SK-N-SH (cell line): ENCODE results near the gene VWDE.

Experiments
- CTCF ChIP-seq: fragments of 200-600 bp; sonication (generic); IDR thresholded peaks from 2 replicates; pipeline ENCODE4 v1.6.1; 2017; ENCODE audit warnings: antibody characterized with exemption, mild to moderate bottlenecking, moderate library complexity
- EZH2phosphoT487 ChIP-seq: fragments of 200-600 bp; sonication (generic); IDR thresholded peaks from 2 replicates; pipeline ENCODE4 v1.6.1; 2017; ENCODE audit warnings: low read depth, mixed run types, mild to moderate bottlenecking, antibody characterized with exemption, moderate library complexity, borderline replicate concordance
- FOSL2 ChIP-seq: IDR thresholded peaks from 2 replicates; pipeline ENCODE4 v1.4.0; 2012; ENCODE audit warnings: low read depth, mild to moderate bottlenecking, moderate library complexity, borderline replicate concordance
- GATA2 ChIP-seq: sonication (generic); formaldehyde crosslinking; IDR thresholded peaks from 2 replicates; pipeline ENCODE4 v1.5.0; 2020; ENCODE audit warnings: mild to moderate bottlenecking, missing genetic modification reagents
- POLR2AphosphoS5 ChIP-seq: IDR thresholded peaks from 2 replicates; pipeline ENCODE4 v1.6.1; 2012; ENCODE audit warnings: low read depth, low read length
- RAD21 ChIP-seq: IDR thresholded peaks from 2 replicates; pipeline ENCODE4 v1.6.1; 2012; ENCODE audit warnings: mild to moderate bottlenecking, low read length
- RFX5 ChIP-seq: IDR thresholded peaks from 2 replicates; pipeline ENCODE4 v1.6.1; 2012; ENCODE audit warnings: mild to moderate bottlenecking, improper control_type of control experiment, low read length
- YY1 ChIP-seq: IDR thresholded peaks from 2 replicates; pipeline ENCODE4 v1.4.0; 2012; ENCODE audit warnings: low read depth, mild to moderate bottlenecking

- TF ChIP-seq FOSL2 (no peak), CTCF (no peak), RAD21 (no peak), RFX5 (no peak), POLR2AphosphoS5 (no peak), EZH2phosphoT487 (no peak), GATA2 (CRISPR knock-in tag) (no peak), YY1 (no peak)
Observed at GRCh38 chr7:12322903-12323300, 80.8 kb downstream of the VWDE start.
